Esophagus squamous epithelium (tissue), 4 donors: ENCODE results near the gene PARP12.

Experiments
- POLR2A ChIP-seq, 4 donors: fragments of 450-650 bp; IDR thresholded peaks; one replicate each; pipeline ENCODE4 v1.6.1; 2017; ENCODE audit warnings: antibody characterized with exemption in 4 of 4, mild to moderate bottlenecking in 4 of 4, moderate library complexity in 3 of 4
- TF ChIP-seq, protein P1 (sequence below), 6 experiments: fragments of 450-650 bp in 4 of 6; fragments of 200-600 bp in 2 of 6; sonication (generic) in 2 of 6; IDR thresholded peaks; one replicate each; pipeline ENCODE4 v1.5.1; 2016 to 2019; ENCODE audit warnings: antibody characterized with exemption in 6 of 6, mild to moderate bottlenecking in 4 of 6, moderate library complexity in 4 of 6

DNA sequence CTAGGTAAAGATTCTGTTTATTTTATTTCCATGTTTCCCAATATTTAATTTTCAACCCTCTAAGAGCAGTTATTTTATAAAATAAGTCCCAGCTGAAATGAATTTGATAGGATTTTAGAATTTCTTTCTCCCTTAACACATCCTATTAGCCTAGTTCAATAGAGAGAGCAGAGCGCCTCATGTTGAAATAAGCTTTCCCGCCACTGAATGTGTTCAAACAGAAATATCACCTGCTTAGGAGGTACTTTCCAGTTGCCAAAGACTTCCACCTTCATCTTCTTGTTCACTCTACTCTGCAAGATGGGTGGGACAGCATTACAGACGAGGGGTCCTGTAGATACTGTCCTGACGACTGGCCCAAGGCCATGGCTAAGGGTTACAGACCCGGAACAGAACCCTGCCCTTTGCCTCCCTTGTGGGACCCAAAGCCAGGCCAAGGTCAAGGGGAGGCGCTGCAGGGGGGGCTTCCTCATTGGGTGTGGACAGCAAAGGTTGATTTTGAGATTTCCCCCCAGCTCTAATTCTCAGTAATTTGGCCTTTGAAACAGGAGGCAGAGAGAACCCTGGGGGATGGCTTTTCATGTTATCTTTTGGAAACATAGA, 62.0 kb downstream of the PARP12 start:
- no peak for TF ChIP-seq POLR2A (IDR thresholded peaks at IDR 0.05)
- TF ChIP-seq, protein P1, sequence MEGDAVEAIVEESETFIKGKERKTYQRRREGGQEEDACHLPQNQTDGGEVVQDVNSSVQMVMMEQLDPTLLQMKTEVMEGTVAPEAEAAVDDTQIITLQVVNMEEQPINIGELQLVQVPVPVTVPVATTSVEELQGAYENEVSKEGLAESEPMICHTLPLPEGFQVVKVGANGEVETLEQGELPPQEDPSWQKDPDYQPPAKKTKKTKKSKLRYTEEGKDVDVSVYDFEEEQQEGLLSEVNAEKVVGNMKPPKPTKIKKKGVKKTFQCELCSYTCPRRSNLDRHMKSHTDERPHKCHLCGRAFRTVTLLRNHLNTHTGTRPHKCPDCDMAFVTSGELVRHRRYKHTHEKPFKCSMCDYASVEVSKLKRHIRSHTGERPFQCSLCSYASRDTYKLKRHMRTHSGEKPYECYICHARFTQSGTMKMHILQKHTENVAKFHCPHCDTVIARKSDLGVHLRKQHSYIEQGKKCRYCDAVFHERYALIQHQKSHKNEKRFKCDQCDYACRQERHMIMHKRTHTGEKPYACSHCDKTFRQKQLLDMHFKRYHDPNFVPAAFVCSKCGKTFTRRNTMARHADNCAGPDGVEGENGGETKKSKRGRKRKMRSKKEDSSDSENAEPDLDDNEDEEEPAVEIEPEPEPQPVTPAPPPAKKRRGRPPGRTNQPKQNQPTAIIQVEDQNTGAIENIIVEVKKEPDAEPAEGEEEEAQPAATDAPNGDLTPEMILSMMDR (IDR thresholded peaks at IDR 0.05), result no peak
